ENCODE measurements around the gene CCDC197. TPM values are rescaled to one million over a fixed set of nuclear protein-coding genes. Genes with fewer than 3 reads are reported as not detected.

Gene CCDC197
- total RNA-seq (2014; rRNA removed; shearing (Covaris generic)): not detected in 2 replicates

DNA sequence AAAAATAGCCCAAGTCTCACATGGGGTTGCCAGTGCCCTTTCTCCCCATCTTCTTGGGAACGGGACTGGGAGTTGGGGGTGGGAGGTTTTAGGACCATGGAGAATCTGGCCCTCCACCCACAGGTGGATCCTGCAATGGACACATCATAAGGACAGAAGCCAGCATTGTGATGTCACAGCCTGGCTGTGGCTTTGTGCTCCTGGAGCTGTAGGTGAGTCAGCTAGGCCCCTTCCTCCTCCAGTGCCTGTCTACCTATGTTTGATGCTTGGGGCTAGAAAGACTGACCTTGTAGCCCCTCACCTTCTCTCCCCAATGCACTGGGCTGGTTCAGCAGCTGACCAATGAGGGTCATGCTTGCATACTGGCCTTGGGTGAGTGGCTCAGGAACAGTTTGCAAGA is at the start of gene CCDC197:
TSS of gene CCDC197 (plus strand) at position 220 of the 400 bp plus-strand sequence. CDS start 831 bp downstream, outside the sequence.
- no peak for DNase-seq (ENCODE audit: low spot score)

DNA sequence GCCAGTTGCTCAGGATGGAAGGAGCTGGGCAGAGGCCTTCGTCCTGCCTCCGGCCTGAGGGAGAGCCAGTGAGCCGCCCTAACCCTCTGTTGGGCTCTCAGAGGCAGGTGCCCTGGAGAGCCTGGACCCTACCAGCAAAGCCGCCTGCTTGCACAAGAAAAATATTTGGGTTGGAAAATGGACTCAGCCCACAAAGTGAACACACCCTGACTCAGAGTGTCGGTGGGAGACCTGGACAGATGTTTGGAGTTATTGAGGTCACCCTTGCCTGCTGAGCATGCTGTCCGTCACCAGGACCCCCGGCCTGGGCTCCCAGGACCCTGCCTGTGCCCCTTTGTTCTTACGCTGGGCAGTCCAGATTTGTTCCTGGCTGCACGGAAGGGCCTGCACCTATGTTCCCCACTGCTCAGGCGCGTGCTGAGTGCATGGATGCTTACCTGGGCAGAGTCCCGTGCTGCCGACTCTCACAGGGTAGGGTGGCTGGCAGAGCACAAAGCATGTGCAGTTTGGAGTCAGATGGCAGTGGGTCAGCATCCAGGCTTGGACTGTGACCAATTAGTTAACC is 47.5 kb upstream of the CCDC197 start:
- no peak for DNase-seq (ENCODE audit: low spot score)

DNA sequence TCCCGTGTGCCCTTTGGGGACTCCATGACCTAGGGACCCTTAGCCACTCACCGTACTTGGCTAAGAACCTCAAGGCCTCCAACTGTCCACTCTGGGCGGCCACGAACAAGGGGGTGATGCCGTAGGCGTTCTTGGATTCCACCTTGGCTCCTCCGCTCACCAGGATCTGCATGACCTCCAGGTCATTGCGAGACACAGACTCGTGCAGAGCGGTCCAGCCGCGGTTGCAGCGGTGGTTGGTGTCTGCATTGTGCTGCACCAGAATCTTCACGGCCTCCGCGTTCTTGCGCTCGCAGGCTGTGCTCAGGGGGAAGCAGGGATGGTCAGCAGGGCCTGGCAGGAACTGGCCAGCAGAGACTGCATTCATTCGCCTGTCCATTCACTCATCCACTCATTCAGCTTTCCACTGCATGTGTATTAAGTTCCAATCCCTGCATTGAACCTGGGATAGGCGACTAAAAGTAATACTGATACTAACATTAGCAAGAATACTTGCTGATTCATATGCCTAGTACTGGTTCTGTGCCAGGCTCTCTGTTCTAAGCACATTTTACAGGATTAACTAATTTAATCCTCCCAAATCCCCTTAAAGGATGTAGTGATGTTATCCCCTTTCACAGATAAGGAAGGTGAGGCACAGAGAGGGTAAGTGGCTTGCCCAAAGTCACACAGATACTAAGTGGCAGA is 46.0 kb upstream of the CCDC197 start:
- no peak for DNase-seq (ENCODE audit: low spot score)

DNA sequence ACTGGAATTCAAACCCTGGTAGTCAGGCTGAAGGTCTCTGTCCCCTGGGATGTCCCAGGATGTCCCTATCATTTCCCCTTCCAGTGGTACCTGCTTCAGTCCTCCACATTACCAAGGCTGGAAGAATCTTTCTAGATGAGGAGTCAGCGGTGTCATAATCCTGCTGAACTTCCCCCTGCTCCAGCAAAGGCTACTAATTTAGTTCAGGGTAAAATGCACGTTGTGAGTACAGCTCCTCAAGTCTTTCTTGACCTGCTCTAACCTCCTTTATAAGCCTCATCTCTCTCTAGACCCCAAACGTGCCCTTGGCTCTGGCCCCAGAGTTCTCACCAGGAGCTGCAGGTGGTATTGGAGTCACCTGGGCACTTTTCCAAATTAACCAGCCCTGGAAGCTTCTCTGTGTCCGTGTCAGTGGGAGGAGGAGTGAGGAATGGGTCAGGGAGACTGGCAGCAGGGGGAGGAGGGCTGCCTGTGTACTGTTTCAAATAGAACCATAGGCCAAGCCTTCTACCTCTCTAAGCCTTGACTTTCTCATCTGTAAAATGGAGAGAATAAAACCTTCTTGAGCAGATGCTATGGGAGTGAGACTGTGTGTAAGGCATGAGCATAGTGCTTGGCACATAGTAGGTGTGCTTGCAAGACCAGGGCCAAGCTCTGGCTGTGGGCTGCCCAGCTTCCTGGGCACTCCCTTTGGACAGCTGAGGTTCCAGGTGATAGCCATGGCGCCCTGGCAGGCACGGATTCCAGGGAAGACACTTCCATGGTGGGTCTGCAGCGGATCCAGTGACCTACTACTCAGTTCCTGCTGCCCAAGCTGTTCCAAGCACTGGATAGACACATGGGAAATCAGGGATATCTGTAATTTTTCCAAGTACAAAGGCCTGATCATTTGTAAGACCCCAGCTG is 45.2 kb upstream of the CCDC197 start:
- no peak for DNase-seq (ENCODE audit: low spot score)

DNA sequence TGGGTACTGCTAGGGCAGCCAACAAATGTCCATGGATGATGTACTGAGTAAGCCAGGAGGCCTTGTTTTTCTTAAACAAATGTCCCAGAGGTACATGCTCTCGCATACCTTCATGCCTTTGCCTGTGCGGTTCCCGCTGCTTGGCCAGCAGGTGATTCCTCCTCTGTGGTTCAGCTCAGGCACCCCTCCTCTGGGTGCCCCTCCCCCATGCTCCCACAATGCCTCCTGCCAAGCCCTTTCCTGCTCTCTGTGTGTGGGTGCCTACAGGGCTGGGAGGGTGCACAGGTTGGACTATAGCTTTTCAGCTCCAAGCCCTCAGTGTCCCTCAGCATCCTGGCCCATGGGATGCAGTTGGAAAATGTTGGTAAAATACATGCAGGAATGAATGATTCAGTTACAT is 44.3 kb upstream of the CCDC197 start:
- DNase-seq (ENCODE audit: low spot score): no peak

DNA sequence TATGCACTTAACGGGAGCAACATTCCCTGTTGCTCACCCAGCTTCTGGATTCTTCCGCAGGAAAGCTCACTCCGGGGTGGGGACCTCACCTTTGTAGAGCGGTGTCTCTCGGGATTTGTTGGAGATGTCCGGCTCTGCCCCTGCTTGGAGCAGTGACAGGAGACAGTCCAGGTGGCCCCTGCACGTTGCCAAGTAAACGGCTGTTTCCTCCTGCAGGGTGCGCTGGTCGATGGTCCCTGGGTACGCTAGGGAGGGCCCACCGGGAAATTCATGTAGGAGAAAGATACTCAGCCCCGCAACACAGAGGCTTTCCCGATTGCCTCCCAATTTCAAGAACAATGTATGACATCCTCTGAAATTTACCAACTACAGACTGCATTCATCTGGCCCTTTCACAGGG is 43.8 kb upstream of the CCDC197 start:
- DNase-seq (ENCODE audit: low spot score): no peak

DNA sequence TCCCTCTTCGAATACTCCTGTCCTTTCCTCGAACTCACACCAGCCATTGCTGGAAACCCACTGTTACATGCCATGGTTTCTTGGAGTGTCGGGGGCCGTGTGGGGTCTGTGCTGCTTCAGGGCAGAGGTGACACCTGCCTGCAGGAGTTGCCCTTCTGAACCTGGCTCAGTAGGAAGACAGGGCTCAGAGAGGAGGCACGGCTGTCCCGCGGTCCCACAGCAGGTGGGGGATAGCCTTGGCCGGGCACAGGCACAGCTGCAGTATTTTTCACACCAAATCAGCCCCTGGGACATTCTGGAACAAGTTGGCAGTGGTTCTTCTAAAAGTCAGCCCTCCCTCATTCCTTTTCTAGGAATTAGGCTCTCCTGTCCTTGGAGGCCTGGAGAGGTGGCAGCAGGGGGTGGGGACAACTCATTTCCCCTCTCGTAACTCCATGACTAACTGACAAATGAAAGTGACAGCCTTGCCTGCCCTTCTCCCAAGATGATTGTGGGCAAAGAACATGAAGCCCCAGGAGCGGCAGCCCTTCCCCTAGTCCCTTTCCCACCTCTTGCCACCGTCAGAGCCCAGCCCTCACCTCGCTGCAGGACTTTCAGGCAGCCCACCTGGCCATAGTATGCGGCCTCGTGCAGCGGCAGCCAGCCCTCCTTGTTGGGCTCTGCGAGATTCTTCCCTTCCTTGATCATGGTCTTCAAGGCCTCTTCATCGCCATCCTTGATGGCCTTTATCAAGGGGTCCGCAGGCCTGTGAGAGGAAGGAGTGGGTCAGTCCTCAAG is 43.2 kb upstream of the CCDC197 start:
- no peak for DNase-seq (ENCODE audit: low spot score)

DNA sequence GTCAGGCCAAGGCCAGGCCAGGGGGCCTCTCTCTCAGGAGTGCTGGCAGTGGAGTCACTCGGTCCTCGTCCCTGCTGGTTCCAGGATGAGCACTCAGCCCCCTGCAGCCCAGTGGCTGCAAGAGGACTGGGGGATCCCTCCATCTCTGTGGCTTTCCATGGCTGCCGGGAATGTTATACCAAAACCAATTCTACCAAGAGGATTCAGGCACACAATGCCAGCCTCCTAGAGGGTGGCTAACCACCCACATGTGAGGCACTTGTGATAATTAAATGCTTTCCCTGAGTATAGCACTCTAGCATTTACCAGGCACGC is 42.6 kb upstream of the CCDC197 start:
- no peak for DNase-seq (ENCODE audit: low spot score)

DNA sequence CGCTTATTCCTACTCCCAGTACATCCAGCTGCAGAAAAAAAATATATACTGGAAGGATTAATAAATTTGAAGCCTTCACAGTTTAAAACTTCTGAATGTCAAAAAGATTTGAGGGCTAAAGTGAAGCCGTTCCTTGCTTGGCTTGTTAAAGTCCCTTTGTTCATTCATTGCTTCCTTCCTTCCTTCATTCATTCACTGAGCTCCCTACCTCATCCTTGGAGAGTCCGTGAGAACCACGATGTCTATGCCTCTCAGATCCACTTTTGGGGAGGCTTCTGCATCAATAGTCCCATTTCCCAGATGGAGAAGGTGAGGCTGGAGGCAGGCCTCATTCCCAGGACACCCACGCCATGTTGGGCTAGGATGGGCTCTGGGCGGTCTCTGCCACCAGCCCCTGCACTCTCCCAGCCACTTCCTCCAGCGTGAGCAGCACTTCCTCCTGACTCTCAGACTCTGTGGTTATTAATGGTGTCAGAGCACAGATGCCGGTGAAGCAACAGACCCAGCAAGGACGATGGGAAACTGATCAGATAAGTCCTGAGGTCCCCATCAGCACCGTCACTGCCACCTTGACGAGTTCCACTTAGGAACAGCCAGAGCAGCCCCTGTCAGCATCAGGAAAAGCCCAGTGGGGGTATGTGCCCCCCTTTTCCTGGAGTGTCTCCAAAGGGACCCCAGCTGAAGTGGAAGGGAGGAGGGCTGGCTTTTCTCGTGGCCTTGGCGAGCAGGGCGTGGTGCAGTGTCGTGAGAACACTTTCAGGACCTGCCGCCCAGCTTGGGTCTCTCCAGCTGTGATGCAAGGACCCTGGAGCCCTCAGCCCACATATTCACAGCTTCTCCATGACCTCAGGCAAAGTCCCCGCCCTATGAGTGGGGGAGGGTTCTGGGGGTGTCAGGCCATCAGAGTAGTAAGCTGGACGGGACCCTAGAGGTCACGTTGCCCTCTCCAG is 41.9 kb upstream of the CCDC197 start:
- DNase-seq (ENCODE audit: low spot score): no peak

DNA sequence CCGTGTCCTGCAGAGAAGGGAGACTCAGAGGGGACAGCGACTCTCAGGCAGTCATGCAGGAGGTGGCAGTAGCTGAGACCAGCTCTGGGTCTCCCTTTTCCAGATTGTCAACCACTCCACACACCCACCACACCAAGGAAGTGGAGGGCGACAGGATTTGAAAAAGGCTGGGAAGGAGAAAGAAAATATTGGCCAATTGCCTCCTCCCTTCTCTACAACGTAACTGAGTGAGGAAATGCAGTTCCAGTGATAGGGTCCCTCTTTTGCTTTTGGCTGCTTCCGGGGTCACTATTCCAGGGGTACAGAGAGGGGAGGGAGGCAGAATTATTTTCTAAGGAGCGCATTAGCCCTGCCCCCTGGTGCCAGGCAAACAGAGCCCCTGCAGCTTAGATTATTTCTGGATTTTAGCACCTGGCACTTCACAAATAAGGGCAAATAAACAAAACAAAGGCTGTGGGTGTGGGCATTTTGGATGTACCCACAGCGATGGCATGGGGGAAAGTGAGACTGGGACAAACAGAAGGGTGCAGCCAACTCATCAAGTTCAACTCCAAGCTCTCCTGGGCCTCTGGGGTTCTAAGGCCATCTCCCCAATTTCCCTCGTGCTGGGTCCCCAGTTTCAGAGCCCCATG is 41.1 kb upstream of the CCDC197 start:
- no peak for DNase-seq (ENCODE audit: low spot score)

DNA sequence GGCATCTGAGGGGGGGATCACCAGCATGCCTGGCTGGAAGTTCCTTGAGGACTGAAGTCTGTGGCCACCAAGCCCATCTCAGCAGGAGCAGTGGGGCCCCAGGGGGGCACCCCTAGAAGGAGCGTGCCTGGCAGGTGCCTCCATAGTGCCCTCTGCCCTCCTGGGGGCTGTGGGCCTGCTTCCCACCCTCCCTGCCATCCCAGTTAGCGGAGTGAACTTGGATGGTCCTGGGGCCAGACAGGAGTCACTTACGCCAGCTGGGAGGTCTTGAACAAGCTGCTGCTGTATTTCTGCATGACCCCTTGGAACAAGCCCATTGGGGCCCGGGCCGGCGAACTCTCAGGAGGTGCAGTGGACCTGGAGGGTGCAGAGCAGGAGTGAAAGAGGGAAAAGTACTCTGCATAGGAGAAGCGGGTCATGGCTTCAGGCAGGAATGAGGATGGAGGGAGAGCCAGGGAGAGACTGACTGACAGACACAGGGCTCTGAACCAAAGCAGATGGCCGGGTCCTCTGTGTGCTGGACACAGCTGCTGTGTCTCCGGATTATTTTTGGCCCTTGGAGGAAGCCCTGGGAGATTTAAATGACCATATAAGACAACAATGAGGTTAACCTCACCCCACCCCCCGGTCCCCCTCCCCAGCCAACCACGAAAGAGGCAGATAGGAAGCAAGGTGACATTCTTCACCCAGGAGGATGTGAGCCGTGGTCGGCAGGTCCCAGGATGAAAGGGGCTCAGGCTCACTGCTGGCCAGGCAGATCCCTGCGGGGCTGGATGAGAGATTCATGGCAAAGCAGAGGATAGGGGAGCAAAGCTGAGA is 40.4 kb upstream of the CCDC197 start:
- DNase-seq (ENCODE audit: low spot score): no peak

DNA sequence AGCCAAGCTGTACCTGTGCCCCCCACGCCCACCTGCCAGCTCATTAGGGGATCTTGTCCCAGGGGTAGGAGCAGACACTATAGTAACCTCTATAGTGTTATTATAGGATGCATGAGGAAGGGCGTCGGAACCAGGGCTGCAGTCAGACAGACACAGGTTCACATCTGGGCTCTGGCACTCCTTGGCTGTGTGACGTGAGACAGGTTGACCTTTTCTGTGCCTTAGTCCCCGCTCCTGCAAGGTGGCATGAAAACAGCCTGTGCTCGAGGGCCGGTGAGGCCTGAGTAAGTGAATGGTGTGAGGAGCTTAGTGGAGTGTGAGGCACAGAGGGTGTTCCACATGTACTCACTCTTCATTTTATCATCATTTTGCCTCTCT is 39.8 kb upstream of the CCDC197 start:
- DNase-seq (ENCODE audit: low spot score): no peak

DNA sequence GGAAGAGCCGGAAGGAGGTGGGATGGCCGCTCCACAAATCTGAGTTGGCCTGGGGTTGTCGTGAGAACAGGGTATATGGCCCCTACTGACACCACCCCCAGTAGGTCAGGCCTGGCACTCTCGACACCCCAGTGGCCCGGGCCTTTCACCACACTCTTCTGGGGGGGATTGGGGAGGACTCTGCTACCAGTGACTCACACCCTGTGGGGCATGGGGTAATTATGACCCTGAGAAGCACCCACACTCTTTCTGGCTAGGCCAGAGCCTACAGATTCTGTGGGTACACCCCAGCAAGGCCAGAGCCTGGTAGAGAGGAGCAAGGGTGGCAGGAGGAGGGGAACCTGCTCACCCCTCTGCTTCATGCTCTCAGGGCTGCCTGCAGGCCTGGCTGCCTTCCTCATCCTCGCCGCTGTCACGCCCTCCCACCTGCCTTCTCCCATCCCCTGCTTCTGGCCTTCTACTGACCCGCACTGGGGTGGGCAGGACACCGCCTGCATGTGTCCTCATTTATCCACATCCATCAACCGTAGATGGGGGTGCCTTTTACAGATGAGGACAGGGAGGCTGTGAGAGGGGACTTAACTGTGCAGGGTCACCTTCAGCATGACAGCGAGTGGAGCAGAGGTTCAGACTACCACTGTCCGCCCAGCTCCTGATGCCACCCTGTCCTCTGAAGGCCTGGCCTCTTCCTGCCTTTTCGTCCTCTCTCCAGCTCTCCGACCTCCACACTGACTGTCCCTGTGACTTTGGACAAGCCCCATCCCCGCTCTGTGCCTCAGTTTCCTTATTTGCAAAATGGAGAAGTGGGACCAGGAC is 39.1 kb upstream of the CCDC197 start:
- DNase-seq (ENCODE audit: low spot score): no peak

DNA sequence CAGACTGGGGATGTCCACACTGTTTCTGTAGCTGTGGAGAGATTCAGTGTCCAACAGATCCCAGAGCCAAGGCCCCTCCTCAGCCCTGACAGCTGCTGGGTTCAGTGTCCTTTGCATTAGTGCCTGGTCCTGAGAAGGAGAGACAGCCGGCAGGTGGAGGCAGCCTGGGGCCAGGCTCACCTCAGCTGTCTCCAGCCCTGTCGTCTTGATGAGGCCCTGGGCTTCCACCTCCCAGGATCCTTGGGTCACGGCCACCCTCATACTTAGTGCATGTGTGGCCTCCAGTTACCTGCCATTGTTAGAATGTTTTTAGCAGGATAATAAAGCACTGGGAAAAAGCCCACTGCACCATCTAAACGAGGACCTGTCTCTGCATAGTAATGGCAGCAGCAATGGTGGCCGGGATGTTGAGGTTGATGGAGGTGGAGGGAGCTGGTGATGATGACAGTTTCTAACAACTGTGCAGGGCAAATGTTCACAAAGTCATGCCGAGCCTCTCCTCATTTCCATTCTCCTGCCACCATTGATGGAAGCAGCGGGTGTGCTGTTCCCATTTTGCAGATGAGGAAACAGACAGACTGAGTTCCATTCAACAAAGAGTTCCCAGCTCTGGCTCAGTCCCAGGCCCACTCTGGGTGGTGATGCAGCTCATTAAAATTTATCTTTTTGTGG is 38.4 kb upstream of the CCDC197 start:
- DNase-seq (ENCODE audit: low spot score): no peak

DNA sequence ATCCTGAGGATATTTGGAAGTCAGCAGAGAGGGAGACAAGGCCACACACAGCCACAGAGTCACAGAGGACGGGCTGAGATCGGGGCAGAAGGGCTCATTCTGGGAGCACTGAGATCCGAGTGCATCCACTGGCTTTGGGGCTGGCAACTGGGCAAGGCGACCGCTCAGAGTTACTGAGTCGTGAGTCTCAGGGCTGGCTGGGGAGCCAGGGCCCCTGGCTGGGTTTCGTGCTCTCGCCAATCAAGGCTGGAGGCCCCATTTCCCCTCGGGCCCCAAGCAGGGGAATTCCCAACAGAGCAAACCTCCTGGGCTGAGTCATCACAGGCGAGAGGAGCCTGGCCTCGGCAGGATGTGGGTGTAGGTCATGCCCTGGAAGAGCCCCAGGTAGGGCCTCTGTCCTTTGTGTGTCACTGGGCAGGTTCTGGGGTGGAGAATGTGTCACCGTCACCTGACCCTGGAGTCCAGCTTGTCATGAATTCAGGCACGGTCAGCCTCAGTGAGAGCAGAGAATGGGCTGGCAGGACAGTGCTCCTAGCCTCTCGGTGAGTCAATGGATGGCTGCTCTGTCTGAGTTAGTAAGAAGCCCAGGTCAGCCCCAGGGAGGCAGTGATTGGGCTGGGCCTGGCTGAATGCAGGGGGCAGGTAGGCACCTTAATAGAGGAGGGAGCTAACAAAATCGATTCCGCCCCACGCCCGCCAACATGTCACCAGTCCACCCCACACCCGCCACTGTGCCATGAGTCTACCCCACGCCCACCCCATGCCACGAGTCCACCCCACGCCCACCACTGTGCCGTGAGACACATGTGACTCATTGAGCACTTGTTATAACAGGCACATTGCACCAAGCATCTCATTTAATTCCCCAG is 37.6 kb upstream of the CCDC197 start:
- DNase-seq (ENCODE audit: low spot score): peak; percentile 77

DNA sequence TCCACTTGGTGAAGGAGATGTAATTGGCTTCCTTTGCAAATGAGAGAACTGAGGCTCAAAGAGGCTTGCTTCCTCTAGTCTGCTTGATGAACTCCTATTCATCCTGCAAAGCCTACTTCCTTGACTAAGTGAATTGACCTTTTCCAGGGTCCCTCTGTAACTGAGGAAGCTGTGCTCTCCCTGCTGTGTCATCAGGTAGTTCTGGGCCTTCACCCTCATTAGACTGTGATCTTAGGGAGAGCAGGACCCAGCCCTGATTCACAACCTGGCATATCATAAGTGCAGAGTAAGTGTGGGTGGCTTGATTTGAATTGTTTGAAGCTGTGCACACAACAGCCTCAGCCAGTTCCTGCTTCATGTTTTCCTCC is 37.0 kb upstream of the CCDC197 start:
- DNase-seq (ENCODE audit: low spot score): peak; percentile 30

All from HT-29 (cell line).